ENCODE results near the gene PPP2R5E. TPM values are rescaled to one million over a fixed set of nuclear protein-coding genes. Genes with fewer than 3 reads are reported as not detected.
A peak's percentile ranks its signal among the peaks of the same experiment; 100 is the strongest.

The PPP2R5E gene
- total and polyA plus RNA-seq, 2 experiments from 2014 or later: 15.5 to 22.7 TPM

DNA sequence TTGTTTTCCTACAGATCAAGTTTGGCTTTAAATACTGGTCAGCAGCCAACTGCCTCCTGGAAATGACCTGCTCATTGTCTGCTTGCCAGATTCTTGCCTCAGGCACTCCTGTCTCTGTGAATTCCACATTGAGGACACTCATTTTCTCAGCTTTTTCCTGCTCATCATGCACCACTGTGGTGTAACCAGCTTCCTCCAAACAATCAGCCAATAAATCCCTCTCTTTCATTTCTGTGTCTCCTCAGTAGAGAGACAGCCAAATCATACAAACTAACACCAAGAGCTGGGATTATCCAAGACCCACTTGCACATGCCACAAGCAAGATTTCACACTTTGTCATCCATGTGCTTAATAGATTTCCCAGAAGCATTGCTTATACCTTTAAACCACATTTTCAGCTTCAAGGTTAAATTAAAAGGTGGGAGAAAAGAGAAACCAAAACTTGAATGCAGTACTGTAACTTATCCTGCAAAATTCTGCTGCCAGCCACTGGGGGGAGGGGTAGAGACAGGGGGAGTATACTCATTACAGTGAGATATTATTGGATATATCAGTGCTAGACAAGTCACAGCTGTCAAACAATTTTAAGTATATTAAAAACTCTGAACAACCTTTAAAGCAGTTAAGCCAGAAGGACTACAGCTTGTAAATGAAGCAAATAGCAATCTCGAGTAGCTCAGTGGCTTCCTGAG lies 105.0 kb downstream of the PPP2R5E start:
- Histone ChIP-seq H3K27me3 (no peaks in the 10 kb centered on the region), H3K36me3 (no peaks in the 10 kb centered on the region), H3K4me1 (ENCODE audit: low read depth) (peaks cover 21% of the 10 kb centered on the region), H3K4me3 (no peak overlapping the region), H3K9me3 (ENCODE audit: low read depth) (no peaks in the 10 kb centered on the region), H3K27ac (peak overlapping the region; percentile 44)
- DNase-seq (ENCODE audit: low read depth in 1 of 2, low spot score in 1 of 2): peak in 1 of 2 donors; percentile 98
- TF ChIP-seq, protein P1, sequence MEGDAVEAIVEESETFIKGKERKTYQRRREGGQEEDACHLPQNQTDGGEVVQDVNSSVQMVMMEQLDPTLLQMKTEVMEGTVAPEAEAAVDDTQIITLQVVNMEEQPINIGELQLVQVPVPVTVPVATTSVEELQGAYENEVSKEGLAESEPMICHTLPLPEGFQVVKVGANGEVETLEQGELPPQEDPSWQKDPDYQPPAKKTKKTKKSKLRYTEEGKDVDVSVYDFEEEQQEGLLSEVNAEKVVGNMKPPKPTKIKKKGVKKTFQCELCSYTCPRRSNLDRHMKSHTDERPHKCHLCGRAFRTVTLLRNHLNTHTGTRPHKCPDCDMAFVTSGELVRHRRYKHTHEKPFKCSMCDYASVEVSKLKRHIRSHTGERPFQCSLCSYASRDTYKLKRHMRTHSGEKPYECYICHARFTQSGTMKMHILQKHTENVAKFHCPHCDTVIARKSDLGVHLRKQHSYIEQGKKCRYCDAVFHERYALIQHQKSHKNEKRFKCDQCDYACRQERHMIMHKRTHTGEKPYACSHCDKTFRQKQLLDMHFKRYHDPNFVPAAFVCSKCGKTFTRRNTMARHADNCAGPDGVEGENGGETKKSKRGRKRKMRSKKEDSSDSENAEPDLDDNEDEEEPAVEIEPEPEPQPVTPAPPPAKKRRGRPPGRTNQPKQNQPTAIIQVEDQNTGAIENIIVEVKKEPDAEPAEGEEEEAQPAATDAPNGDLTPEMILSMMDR (IDR thresholded peaks at IDR 0.05; ENCODE audit: low read depth, low read length): peak; percentile 24

DNA sequence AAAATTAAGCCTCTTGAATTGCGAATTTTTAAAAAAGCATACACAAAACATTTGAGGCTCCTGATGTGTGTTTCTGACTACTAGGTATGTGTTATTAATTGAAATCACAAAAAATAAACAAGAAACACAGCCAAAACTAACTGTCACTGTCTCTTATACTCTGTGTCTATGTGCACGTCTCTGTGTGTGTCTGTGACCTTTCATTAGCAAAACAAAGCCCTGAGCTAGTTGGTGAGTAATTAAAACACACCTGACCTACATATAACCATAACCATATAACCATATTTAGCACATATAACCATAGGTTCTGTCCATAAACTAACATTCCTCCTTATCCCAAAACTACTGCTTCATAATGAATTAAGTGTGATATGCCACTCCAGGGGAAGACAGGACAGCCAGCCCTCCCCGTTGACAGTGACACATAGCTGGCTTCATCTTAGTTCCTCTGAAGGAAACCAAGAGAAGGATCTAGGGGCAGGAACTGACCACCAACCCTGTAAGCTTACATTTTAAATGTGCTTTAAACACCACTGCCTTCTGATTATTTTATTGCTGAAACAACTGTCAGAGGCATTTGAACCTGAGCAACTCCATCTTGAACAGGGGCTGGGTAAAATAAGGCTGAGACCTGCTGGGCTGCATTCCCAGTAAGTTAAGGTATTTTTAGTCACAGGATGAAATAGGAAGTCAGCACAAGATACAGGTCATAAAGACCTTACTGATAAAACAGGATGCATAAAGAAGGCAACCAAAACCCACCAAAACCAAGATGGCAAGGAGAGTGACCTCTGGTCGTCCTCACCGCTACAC lies 106.7 kb downstream of the PPP2R5E start:
- no peak overlapping the region for H3K27ac ChIP-seq

DNA sequence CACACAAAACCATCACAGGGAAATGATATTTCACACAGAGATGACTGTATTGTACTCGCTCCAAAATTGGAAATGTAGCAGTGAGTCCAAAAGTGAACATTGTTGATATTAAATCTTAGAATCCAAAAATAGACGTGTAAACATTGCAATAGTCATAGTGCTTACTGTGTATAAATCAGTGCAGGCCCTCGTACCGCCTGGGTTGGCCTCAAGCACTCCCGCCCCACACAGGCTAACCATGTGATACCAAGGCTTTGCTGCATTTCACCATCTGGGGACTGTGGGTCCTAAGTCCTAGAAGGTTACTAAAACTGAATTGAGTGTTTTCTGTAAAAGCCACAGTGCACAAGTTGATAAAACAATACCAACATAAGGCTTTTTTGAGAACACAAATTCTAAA lies 107.3 kb downstream of the PPP2R5E start:
- Histone ChIP-seq H3K4me3 (no peak overlapping the region), H3K36me3 (no peaks in the 10 kb centered on the region), H3K4me1 (ENCODE audit: low read depth) (peaks cover 21% of the 10 kb centered on the region), H3K27ac (no peak overlapping the region), H3K27me3 (no peaks in the 10 kb centered on the region), H3K9me3 (ENCODE audit: low read depth) (no peaks in the 10 kb centered on the region)
- peak in 1 of 2 donors; percentile 60 for DNase-seq (ENCODE audit: low read depth in 1 of 2, low spot score in 1 of 2)
- TF ChIP-seq, protein P1 (IDR thresholded peaks at IDR 0.05; ENCODE audit: low read depth, low read length): no peak

More for the DNA sequence above, 106.7 kb downstream of the PPP2R5E start:
- DNase-seq (ENCODE audit: low read depth in 1 of 2, low spot score in 1 of 2): no peak
- Histone ChIP-seq H3K4me3 (no peak overlapping the region), H3K27me3 (no peaks in the 10 kb centered on the region), H3K36me3 (no peaks in the 10 kb centered on the region), H3K9me3 (ENCODE audit: low read depth) (no peaks in the 10 kb centered on the region), H3K4me1 (ENCODE audit: low read depth) (peaks cover 21% of the 10 kb centered on the region)
- TF ChIP-seq, protein P1 (IDR thresholded peaks at IDR 0.05; ENCODE audit: low read depth, low read length): no peak

DNA sequence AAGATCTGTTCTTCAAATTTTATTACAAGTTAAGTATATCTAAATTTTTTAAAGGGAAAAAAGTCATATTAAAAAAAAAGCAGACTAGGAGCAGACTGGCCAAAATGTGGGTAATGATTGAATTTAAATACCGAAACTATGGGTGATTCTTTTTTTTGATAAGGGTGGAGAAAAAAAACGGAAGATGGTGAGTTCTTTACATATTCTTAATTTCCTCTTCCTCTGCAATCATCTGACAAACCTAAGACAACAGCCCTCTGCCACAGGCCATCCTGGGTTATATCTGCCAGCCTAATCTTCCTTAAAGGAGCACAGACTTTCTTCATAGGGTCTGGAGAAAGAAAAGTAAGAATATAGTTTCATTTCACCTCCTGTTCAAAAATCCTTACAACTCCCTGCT lies 108.0 kb downstream of the PPP2R5E start:
- H3K36me3 ChIP-seq: no peaks in the 10 kb centered on the region
- no peak overlapping the region for H3K27ac ChIP-seq
- H3K4me1 ChIP-seq (ENCODE audit: low read depth): peaks cover 21% of the 10 kb centered on the region
- no peak for DNase-seq (ENCODE audit: low read depth in 1 of 2, low spot score in 1 of 2)
- TF ChIP-seq, protein P1 (IDR thresholded peaks at IDR 0.05; ENCODE audit: low read depth, low read length): no peak
- H3K27me3 ChIP-seq: no peaks in the 10 kb centered on the region
- H3K9me3 ChIP-seq (ENCODE audit: low read depth): no peaks in the 10 kb centered on the region
- no peak overlapping the region for H3K4me3 ChIP-seq

DNA sequence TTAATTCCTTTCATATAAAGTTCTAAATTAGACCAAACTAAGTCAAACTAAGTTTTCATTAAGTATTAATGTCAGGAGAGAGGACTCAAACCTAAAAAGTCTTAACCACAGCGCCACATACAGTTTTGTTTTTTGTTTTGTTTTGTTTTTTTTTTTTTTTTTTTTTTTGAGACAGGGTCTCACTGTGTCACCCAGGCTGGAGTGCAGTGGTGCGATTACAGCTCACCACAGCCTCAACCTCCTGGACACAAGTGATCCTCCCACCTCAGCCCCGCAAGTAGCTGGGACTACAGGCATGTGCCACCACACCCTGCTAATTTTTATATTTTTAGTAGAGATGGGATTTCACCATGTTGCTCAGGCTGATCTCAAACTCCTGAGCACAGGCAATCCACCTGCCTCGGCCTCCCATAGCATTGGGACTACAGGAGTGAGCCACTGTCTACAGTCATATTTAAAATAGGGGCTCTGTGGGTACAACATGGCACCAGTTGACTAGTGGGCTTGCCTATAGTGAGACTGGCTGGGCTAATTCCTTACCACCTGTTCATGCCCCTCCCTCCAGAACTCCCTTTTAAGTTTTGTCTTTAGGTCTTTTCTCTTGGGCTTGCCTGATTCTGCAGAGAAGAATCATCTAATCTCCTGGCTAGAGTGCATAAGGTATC lies 110.2 kb downstream of the PPP2R5E start:
- H3K27me3 ChIP-seq: no peaks in the 10 kb centered on the region

More for the DNA sequence above, 110.2 kb downstream of the PPP2R5E start:
- no peak overlapping the region for H3K27ac ChIP-seq
- TF ChIP-seq, protein P1 (IDR thresholded peaks at IDR 0.05; ENCODE audit: low read depth, low read length): no peak
- H3K9me3 ChIP-seq (ENCODE audit: low read depth): no peaks in the 10 kb centered on the region
- no peak overlapping the region for H3K4me3 ChIP-seq
- H3K36me3 ChIP-seq: no peaks in the 10 kb centered on the region
- H3K4me1 ChIP-seq (ENCODE audit: low read depth): peaks cover 16% of the 10 kb centered on the region
- no peak for DNase-seq (ENCODE audit: low read depth in 1 of 2, low spot score in 1 of 2)

Measured in cardiac muscle cell (in vitro differentiated cells and primary cell).